Measurements from ENCODE around the gene RASA1. TPM values are rescaled to one million over a fixed set of nuclear protein-coding genes. Genes with fewer than 3 reads are reported as not detected.

RASA1 gene
- total and polyA plus RNA-seq, 9 of the 15 experiments (the other 6 are each of a cell fraction or from before 2014, with no cell fraction given): 3.2 to 17.3 (median 9.2) TPM

DNA sequence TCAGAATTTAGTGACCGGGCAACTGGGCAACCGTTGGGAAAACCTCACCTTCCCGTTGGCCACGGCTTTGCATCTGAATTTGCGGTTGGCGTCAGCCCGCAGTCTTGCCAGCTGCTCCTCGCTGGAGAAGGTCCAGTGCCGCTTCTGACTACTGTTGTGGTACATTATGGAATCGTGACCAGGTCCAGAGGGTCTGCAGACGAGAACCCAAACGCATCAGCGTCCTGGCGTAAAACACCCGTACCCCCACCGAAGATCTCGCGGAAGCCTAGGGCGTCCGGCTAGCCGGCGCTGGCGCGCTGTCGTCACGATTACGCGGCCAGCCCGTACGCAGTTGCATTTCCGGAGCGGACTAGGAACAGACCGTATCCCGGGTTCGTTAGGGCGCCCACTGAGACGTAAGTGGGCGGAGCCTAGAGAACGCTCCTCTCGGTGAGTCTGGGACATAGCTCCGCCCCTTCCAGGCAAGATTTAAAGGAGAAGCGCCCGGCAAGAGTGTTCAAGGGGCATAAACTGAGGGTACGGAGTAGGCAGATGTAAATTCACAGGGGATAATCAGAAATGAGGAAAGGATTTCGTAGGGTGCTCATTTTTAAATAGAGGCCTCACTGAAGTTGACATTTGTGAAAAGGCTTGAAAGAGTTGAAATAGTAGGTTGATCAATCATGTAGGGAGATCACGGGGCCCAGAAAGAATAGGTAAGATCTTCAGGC is 145.1 kb downstream of the RASA1 start, which contains the start of gene CCNH (continued):
- peak; percentile 80 for TF ChIP-seq ATF1 (CRISPR knock-in tag; IDR thresholded peaks at IDR 0.05)
- peak; percentile 98 for TF ChIP-seq ATF1 (tag; IDR thresholded peaks at IDR 0.05)
- TF ChIP-seq TARDBP (IDR thresholded peaks at IDR 0.05): no peak
- no peak for TF ChIP-seq U2AF1 (optimal IDR thresholded peaks at IDR 0.05; ENCODE audit: low read depth, low read length)
- peak; percentile 97 for TF ChIP-seq MTA1 (IDR thresholded peaks at IDR 0.05; ENCODE audit: borderline replicate concordance)
- peak in 1 of 2 experiments; percentile 35; a peak in 1 of 4 replicates for TF ChIP-seq ARNT (IDR thresholded peaks at IDR 0.05)
- no peak for TF ChIP-seq XRCC5 (IDR thresholded peaks at IDR 0.05; ENCODE audit: low read depth, low read length)
- TF ChIP-seq ZNF311 (CRISPR knock-in tag; IDR thresholded peaks at IDR 0.05): no peak
- TF ChIP-seq ZBTB33 (CRISPR knock-in tag; IDR thresholded peaks at IDR 0.05): no peak
- TF ChIP-seq, protein P1, sequence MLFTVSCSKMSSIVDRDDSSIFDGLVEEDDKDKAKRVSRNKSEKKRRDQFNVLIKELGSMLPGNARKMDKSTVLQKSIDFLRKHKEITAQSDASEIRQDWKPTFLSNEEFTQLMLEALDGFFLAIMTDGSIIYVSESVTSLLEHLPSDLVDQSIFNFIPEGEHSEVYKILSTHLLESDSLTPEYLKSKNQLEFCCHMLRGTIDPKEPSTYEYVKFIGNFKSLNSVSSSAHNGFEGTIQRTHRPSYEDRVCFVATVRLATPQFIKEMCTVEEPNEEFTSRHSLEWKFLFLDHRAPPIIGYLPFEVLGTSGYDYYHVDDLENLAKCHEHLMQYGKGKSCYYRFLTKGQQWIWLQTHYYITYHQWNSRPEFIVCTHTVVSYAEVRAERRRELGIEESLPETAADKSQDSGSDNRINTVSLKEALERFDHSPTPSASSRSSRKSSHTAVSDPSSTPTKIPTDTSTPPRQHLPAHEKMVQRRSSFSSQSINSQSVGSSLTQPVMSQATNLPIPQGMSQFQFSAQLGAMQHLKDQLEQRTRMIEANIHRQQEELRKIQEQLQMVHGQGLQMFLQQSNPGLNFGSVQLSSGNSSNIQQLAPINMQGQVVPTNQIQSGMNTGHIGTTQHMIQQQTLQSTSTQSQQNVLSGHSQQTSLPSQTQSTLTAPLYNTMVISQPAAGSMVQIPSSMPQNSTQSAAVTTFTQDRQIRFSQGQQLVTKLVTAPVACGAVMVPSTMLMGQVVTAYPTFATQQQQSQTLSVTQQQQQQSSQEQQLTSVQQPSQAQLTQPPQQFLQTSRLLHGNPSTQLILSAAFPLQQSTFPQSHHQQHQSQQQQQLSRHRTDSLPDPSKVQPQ (CRISPR knock-in tag; IDR thresholded peaks at IDR 0.05; ENCODE audit: borderline replicate concordance): no peak
- TF ChIP-seq HMG20B (CRISPR knock-in tag; IDR thresholded peaks at IDR 0.05): no peak
- TF ChIP-seq CHCHD3 (CRISPR knock-in tag; IDR thresholded peaks at IDR 0.05): peak; percentile 69; the same call in 1 of the 2 replicates
- TF ChIP-seq, protein P2, sequence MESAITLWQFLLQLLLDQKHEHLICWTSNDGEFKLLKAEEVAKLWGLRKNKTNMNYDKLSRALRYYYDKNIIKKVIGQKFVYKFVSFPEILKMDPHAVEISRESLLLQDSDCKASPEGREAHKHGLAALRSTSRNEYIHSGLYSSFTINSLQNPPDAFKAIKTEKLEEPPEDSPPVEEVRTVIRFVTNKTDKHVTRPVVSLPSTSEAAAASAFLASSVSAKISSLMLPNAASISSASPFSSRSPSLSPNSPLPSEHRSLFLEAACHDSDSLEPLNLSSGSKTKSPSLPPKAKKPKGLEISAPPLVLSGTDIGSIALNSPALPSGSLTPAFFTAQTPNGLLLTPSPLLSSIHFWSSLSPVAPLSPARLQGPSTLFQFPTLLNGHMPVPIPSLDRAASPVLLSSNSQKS (CRISPR knock-in tag; IDR thresholded peaks at IDR 0.05): no peak
- no peak for TF ChIP-seq GTF2E2 (tag; IDR thresholded peaks at IDR 0.05)
- TF ChIP-seq CBX3 (IDR thresholded peaks at IDR 0.05; ENCODE audit: borderline replicate concordance in 1 of 2, low read length in 2 of 2): peak in 1 of 2 experiments; percentile 63; a peak in 1 of 3 replicates
- no peak for TF ChIP-seq NR4A1 (CRISPR knock-in tag; IDR thresholded peaks at IDR 0.05)
- TF ChIP-seq NR4A1 (tag; IDR thresholded peaks at IDR 0.05): no peak
- TF ChIP-seq, protein P3, sequence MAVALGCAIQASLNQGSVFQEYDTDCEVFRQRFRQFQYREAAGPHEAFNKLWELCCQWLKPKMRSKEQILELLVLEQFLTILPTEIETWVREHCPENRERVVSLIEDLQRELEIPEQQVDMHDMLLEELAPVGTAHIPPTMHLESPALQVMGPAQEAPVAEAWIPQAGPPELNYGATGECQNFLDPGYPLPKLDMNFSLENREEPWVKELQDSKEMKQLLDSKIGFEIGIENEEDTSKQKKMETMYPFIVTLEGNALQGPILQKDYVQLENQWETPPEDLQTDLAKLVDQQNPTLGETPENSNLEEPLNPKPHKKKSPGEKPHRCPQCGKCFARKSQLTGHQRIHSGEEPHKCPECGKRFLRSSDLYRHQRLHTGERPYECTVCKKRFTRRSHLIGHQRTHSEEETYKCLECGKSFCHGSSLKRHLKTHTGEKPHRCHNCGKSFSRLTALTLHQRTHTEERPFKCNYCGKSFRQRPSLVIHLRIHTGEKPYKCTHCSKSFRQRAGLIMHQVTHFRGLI (CRISPR knock-in tag; IDR thresholded peaks at IDR 0.05): no peak
- no peak for TF ChIP-seq KLF6 (CRISPR knock-in tag; IDR thresholded peaks at IDR 0.05; ENCODE audit: borderline replicate concordance)
- peak; percentile 85 for TF ChIP-seq ELF2 (CRISPR knock-in tag; IDR thresholded peaks at IDR 0.05)
- TF ChIP-seq NFYB (IDR thresholded peaks at IDR 0.05; ENCODE audit: extremely low read depth, insufficient read length): no peak

All from K562 (cell line).